ENCODE data around the gene SLC34A3. TPM values are rescaled to one million over a fixed set of nuclear protein-coding genes. Genes with fewer than 3 reads are reported as not detected.

Gene SLC34A3
- total and polyA plus RNA-seq, 2 of the 8 experiments (the other 6 are each of a cell fraction or from before 2014, with no cell fraction given): 0.08 TPM; not detected in 1

DNA sequence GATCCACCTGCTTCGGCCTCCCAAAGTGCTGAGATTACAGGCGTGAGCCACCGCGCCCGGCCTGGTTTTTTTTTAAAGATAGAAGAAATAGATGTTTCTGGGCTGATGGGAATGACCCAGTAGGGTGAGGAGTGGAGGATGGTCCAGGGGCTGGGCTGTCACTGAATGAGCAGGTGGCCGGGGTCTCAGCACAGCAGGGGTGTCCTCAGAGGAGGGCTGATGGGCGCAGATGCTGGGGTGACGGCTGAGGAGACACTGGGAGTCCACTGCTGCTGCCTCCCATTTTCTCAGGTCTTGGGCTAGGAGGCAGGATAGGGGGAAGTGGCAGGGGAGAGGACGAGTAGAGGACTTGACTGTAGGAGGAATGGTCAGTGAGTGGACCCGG lies 44.5 kb downstream of the SLC34A3 start (continued):
- TF ChIP-seq, protein P1, sequence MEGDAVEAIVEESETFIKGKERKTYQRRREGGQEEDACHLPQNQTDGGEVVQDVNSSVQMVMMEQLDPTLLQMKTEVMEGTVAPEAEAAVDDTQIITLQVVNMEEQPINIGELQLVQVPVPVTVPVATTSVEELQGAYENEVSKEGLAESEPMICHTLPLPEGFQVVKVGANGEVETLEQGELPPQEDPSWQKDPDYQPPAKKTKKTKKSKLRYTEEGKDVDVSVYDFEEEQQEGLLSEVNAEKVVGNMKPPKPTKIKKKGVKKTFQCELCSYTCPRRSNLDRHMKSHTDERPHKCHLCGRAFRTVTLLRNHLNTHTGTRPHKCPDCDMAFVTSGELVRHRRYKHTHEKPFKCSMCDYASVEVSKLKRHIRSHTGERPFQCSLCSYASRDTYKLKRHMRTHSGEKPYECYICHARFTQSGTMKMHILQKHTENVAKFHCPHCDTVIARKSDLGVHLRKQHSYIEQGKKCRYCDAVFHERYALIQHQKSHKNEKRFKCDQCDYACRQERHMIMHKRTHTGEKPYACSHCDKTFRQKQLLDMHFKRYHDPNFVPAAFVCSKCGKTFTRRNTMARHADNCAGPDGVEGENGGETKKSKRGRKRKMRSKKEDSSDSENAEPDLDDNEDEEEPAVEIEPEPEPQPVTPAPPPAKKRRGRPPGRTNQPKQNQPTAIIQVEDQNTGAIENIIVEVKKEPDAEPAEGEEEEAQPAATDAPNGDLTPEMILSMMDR (IDR thresholded peaks at IDR 0.05; ENCODE audit: control extremely low read depth in 1 of 3, insufficient read depth in 1 of 3, low read depth in 1 of 3, low read length in 3 of 3): no peak
- no peak for TF ChIP-seq BACH1 (IDR thresholded peaks at IDR 0.05; ENCODE audit: low read length)
- TF ChIP-seq JUN (IDR thresholded peaks at IDR 0.05; ENCODE audit: low read depth, low read length): no peak

Data from H1 (cell line).